AG04450 (cell line): ENCODE results near the gene PIGL. TPM values are rescaled to one million over a fixed set of nuclear protein-coding genes. Genes with fewer than 3 reads are reported as not detected.

Experiments
- CTCF ChIA-PET: fragments of 300-600, 350-600 bp; formaldehyde crosslinking; extraction: SDS; loops from one replicate; lab custom pipeline; 2022; ENCODE audit warnings: antibody characterized with exemption, inconsistent platforms; lab: Charles Lee
- POLR2A ChIA-PET: fragments of 350-600 bp; formaldehyde crosslinking; extraction: SDS; loops from one replicate; lab custom pipeline; 2021; ENCODE audit warnings: antibody characterized with exemption, inconsistent platforms; lab: Yijun Ruan, JAX
- DNase-seq: peaks from one replicate; pipeline ENCODE4 v3.0.0-alpha.2; 2011; ENCODE audit warnings: low read depth, low spot score
- H3K27ac ChIP-seq: one replicate; pipeline ENCODE4 v1.5.1; 2012; ENCODE audit warnings: low read depth, low read length, control low read depth
- H3K27me3 ChIP-seq: one replicate; pipeline ENCODE4 v1.6.0; 2012; ENCODE audit warnings: low read length; ENCODE audit not compliant: control insufficient read depth, insufficient read depth
- H3K4me3 ChIP-seq: 2 replicates; pipeline ENCODE4 v1.5.1; 2011; ENCODE audit warnings: mild to moderate bottlenecking, low read depth, low read length, control low read depth
- H3K9me3 ChIP-seq: 2 replicates; pipeline ENCODE4 v1.5.1; 2012; ENCODE audit warnings: low read length; ENCODE audit not compliant: control insufficient read depth, insufficient read depth
- CTCF ChIP-seq: IDR thresholded peaks from 2 replicates; pipeline ENCODE4 v1.5.1; 2011; ENCODE audit warnings: low read depth, low read length, control low read depth, inconsistent platforms
- polyA plus RNA-seq: library from polyadenylated mRNA; depleted of rRNA; stranded (reverse); fragments of >200 nt; gene quantifications from 2 replicates; pipeline ENCODE4 v1.2.3, GENCODE V29; 2011

Gene PIGL
- polyA plus RNA-seq, 1 experiment = 16.5 TPM

GRCh38 chr17:16243385-16243784, 26.4 kb downstream of the PIGL start:
- no peak for TF ChIP-seq CTCF
- H3K9me3 ChIP-seq = no peaks in the 10 kb centered on the region
- POLR2A ChIA-PET = no interaction called here
- DNase-seq = no peak
- no peak overlapping the region for H3K4me3 ChIP-seq
- no peaks in the 10 kb centered on the region for H3K27me3 ChIP-seq
- no peak overlapping the region for H3K27ac ChIP-seq
- CTCF ChIA-PET = no interaction called here

- ChIA-PET POLR2A (no interaction called here), CTCF (no interaction called here)
- Histone ChIP-seq H3K4me3 (no peak overlapping the region), H3K27me3 (no peaks in the 10 kb centered on the region), H3K27ac (no peak overlapping the region), H3K9me3 (no peaks in the 10 kb centered on the region)
- TF ChIP-seq CTCF = no peak
- no peak for DNase-seq
Observed at GRCh38 chr17:16243801-16244567, 27.0 kb downstream of the PIGL start.

GRCh38 chr17:16247586-16247984, 30.6 kb downstream of the PIGL start:
- no peak overlapping the region for H3K27ac ChIP-seq
- DNase-seq = no peak
- no peak for TF ChIP-seq CTCF
- no peak overlapping the region for H3K4me3 ChIP-seq
- ChIA-PET CTCF (no interaction called here), POLR2A (no interaction called here)
- no peaks in the 10 kb centered on the region for H3K27me3 ChIP-seq
- no peaks in the 10 kb centered on the region for H3K9me3 ChIP-seq

- H3K4me3 ChIP-seq = no peak overlapping the region
- POLR2A ChIA-PET = no interaction called here
- CTCF ChIA-PET = interaction anchor here (1.5 kb wide), 1 partner anchor 113 kb away, joined by 3 read pairs; no protein-coding TSS in a partner anchor
- no peak for DNase-seq
- H3K9me3 ChIP-seq = no peaks in the 10 kb centered on the region
- H3K27me3 ChIP-seq = no peaks in the 10 kb centered on the region
- no peak overlapping the region for H3K27ac ChIP-seq
- no peak for TF ChIP-seq CTCF
Observed at GRCh38 chr17:16250635-16251034, 33.6 kb downstream of the PIGL start.

- ChIA-PET CTCF (interaction anchor here (0.7 to 1.5 kb wide), 2 partner anchors 80 to 113 kb away, joined by 3 read pairs; no protein-coding TSS in a partner anchor), POLR2A (interaction anchor here (0.5 kb wide), 1 partner anchor 13 kb away, joined by 8 read pairs; no protein-coding TSS in a partner anchor)
- Histone ChIP-seq H3K9me3 (no peaks in the 10 kb centered on the region), H3K27me3 (no peaks in the 10 kb centered on the region), H3K27ac (no peak overlapping the region), H3K4me3 (no peak overlapping the region)
- no peak for TF ChIP-seq CTCF
- DNase-seq = no peak
Observed at GRCh38 chr17:16251043-16251442, 34.0 kb downstream of the PIGL start.
